Breast epithelium (tissue), 3 donors: ENCODE results near the gene PRSS33.

Experiments
- CTCF ChIP-seq, 3 donors: fragments of 450-650 bp; IDR thresholded peaks; one replicate each; pipeline ENCODE4 v1.5.1; 2016 to 2017; ENCODE audit warnings: antibody characterized with exemption in 3 of 3, mild to moderate bottlenecking in 3 of 3, moderate library complexity in 3 of 3
- POLR2AphosphoS5 ChIP-seq, 3 donors: sonication (generic); formaldehyde crosslinking; IDR thresholded peaks; one replicate each; pipeline ENCODE4 v1.6.1; 2017; ENCODE audit warnings: antibody characterized with exemption in 3 of 3

GRCh38 chr16:2819179-2819938 lies 32.0 kb upstream of the PRSS33 start:
- TF ChIP-seq POLR2AphosphoS5 (IDR thresholded peaks at IDR 0.05) (no peak), CTCF (IDR thresholded peaks at IDR 0.05) (no peak)
